HG03066 (cell line): ENCODE results near the gene SLC22A5.

ENCODE experiments used
- ATAC-seq: cut with Tn5 transposase; IDR thresholded peaks from one replicate; pipeline ENCODE4 v1.9.1; 2021; ENCODE audit warnings: low read depth; ENCODE audit not compliant: unreplicated experiment

SLC22A5 gene

GRCh38 chr5:132369474-132370180 is at the start of gene SLC22A5:
Gene SLC22A5 (plus strand): TSS chr5:132369710. CDS start chr5:132369973, 263 bp downstream.
- peak; percentile 82 for ATAC-seq

DNA sequence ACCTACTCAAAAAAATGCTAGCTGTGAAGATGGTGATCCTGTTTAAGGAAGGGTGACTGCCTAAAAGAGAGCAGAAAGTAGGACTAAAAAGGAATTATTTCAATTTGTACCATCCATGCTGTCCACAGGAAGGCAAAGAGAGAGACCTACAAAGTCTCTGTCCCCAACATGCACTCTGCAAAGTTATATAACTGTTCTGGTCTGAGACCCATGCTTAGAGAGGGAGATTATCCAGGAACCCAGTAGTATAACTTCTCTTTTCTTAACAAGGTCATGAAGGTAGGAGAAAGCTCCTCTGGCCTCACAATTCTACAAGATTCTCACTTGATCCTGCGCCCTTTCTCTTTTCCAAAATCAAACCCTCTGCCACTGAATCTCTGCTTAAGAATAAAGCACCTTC is 49.5 kb upstream of the SLC22A5 start:
- no peak for ATAC-seq

- no peak for ATAC-seq
Measured at GRCh38 chr5:132321109-132321721, 48.3 kb upstream of the SLC22A5 start.

GRCh38 chr5:132322266-132322665 is 47.2 kb upstream of the SLC22A5 start:
- no peak for ATAC-seq

GRCh38 chr5:132323202-132323601 is 46.3 kb upstream of the SLC22A5 start:
- ATAC-seq, result no peak

DNA sequence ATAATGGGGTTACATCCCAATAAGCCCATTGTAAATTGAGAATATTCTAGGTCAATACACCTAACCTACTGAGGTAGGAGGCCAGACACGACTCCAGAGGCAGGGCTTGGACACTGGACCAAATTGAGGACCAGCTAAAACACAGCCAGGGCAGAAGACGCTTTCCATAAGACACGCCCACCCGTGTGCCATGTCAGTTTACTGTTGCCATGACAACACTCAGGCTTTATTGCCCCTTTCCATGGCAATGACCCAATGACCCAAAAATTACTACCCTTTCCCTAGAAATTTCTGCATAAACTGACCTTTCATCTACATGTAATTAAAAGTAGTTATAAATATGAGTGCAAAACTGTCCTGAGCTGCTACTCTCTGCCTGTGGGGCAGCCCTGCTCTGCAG is 43.8 kb upstream of the SLC22A5 start:
- ATAC-seq, result no peak

GRCh38 chr5:132327252-132327955 is 42.1 kb upstream of the SLC22A5 start:
- no peak for ATAC-seq

DNA sequence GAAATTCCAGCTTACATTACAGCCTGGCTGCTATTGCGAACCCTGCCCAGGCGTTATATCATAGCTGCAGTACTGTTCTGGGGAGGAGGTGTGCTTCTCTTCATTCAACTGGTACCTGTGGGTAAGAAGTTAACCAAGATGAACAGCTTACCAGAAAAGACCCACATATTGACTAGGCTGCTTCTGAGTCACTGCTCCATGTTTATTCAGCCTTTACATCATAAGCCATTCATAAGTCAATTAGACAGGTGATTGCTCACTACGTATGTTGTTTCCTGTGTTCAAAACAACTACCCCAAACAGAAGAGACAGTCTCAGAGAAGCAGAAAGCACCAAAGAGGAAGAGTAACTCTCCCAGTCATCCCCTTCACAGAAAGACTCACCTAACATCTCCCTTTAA is 34.7 kb upstream of the SLC22A5 start:
- no peak for ATAC-seq

DNA sequence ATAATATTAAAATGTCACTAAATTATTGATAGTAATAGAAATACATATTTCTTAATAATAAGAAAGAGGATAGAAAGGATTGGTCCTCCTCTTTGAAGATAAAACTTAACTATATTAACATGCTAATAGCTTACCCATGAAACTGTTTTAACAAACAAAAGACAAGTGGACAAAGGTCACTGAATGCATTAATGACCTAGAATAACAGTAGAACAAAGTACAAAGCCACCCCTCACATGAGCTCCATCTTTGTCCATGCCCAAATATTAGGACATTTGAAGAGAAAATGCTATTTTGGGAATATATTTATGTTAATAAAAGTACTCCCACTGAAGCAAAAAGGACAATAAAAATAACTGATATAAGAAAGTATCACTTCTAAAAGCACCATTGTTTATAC is 34.1 kb upstream of the SLC22A5 start:
- ATAC-seq, result no peak

- no peak for ATAC-seq
Measured at GRCh38 chr5:132339502-132339901, 30.0 kb upstream of the SLC22A5 start.

GRCh38 chr5:132342291-132343180 is 27.0 kb upstream of the SLC22A5 start:
- ATAC-seq, result no peak

DNA sequence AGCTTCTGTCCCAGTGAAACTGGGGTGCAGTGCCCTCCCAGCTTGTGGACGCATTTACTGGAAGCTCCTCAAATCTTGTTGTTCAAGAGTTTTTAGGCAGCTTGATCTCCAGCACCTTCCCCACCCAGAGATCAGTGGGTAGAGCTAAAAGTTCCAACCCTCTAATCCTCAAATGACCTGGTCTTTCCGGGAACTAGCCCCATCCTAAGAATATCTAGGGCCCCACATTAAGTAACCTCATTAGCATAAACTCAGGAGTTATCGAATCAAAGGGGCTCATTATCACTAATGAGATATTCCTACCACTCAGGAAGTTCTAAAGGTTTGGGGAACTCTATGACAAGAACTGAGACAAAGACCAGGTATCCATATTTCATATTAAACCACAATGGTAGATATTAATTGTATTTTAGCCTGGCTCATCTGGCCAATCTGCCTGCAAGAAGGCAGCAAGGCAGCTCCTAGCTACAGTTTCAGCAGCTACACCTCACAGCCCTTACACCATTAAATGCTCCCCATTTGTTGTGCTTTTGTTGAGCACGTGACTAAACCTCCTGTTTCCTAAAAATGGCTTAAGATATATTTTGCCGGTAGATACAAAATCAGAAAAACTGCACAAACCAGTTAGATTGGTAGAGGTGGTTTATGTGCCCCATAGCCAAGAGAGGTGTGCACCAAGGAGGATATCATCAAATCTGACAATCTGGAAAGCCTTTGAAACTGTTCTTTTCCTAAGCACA is 24.6 kb upstream of the SLC22A5 start:
- no peak for ATAC-seq

DNA sequence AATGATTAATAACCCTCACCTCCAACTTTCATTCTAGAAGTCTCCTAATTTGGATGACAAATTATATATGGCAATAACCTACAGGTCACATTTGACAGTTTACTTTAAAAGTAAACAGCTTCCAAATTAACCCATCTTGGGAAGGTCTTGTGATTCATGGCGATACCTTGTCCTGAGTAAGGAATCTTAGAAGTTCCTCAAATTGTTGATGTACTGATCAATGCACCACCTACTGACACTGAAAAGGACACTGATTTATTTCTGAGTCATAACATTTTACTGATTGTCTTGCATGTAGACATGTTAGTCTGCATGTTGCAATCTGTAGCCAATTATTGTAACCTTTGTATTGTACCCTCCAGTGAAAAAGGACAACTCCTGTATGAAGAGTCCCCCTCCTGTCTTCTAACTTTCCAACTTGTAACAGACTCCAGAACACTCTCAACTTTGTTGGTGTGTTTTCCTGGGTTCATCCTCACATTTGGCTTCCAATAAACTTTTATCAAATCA is 16.0 kb upstream of the SLC22A5 start:
- ATAC-seq, result no peak

- no peak for ATAC-seq
Measured at GRCh38 chr5:132354381-132355139, 14.9 kb upstream of the SLC22A5 start.

DNA sequence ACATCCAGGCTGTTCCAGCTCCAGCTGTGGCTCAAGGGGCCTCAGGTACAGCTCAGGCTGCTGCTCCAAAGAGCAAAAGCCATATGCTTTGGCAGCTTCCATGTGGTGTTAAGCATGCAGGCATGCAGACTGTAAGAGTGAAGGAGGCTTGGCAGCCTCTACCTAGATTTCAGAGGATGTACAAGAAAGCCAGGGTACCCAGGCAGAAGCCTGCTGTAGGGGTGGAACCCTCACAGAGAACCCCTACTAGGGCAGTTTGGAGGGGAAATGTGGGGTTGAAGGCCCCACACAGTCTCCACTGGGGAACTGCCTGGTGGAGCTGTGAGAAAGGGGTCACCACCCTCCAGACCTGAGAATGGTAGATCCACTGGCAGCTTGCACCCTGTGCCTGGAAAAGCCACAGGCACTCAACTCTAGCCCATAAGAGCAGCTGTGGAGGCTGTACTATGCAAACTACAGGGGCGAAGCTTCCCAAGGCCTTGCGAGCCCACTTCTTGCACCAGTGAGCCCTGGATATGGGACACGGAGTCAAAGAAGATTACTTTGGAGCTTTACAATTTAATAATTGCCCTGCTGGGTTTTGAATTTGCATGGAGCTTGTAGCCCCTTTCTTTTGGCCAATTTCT is 14.3 kb upstream of the SLC22A5 start:
- no peak for ATAC-seq

GRCh38 chr5:132358775-132359174 is 10.7 kb upstream of the SLC22A5 start:
- no peak for ATAC-seq

DNA sequence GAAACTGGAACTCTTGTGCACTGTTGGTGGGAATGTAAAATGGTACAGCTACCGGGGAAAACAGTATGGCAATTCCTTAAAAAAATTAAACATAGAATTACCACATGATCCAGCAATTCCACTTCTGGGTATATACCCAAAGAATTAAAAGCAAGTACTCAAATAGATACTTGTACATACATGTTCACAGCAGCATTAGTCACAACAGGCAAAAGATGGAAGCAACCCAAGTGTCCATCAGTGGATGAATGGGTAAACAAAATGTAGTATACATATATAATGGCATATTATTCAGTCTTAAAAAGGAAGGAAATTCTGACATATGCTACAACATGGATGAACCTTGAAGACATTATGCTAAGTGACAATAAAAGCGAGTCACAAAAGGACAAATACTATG is 7.4 kb upstream of the SLC22A5 start:
- no peak for ATAC-seq

GRCh38 chr5:132363431-132364112 is 5.9 kb upstream of the SLC22A5 start:
- ATAC-seq, result no peak
